GM12892 (cell line): Measurements from ENCODE around the gene RLBP1.

Experiments used
- POLR2A ChIP-seq: IDR thresholded peaks from 2 replicates; pipeline ENCODE4 v1.6.1; 2011; ENCODE audit warnings: low read depth, low read length, control low read depth
- POLR2AphosphoS5 ChIP-seq: IDR thresholded peaks from 2 replicates; pipeline ENCODE4 v1.6.1; 2011; ENCODE audit warnings: low read depth, low read length, control low read depth
- TAF1 ChIP-seq: IDR thresholded peaks from 2 replicates; pipeline ENCODE4 v1.6.1; 2011; ENCODE audit warnings: low read depth, mild to moderate bottlenecking, control low read depth, low read length, borderline replicate concordance

- no peak for TF ChIP-seq POLR2AphosphoS5
- TF ChIP-seq POLR2A: no peak
- no peak for TF ChIP-seq TAF1
Measured at GRCh38 chr15:89226359-89227221, 5.2 kb upstream of the RLBP1 start.
